ENCODE data around the gene TARBP2.
"Not testable (repeated sequence)": the region's sequence is repeated elsewhere in the genome, so short reads cannot be mapped to it uniquely, and the experiment has no call there.

GRCh38 chr12:53481458-53481857, 19.6 kb upstream of the TARBP2 start:
- TF ChIP-seq TSHZ2 (CRISPR knock-in tag; IDR thresholded peaks at IDR 0.05); CREB5 (CRISPR knock-in tag; IDR thresholded peaks at IDR 0.05; ENCODE audit: low read depth); POU6F1 (CRISPR knock-in tag; IDR thresholded peaks at IDR 0.05; ENCODE audit: borderline replicate concordance, low read depth); SNAI2 (CRISPR knock-in tag; IDR thresholded peaks at IDR 0.05); ISL1 (CRISPR knock-in tag; IDR thresholded peaks at IDR 0.05); TCF4 (CRISPR knock-in tag; IDR thresholded peaks at IDR 0.05; ENCODE audit: borderline replicate concordance): not testable (repeated sequence)

Measured in SK-N-SH treated with all-trans-retinoic acid at 6 μM for 48 hours (cell line).